GM12892 (cell line): Measurements from ENCODE around the gene ISOC2.

ENCODE experiments used
- POLR2A ChIP-seq: IDR thresholded peaks from 2 replicates; pipeline ENCODE4 v1.6.1; 2011; ENCODE audit warnings: low read depth, low read length, control low read depth
- POLR2AphosphoS5 ChIP-seq: IDR thresholded peaks from 2 replicates; pipeline ENCODE4 v1.6.1; 2011; ENCODE audit warnings: low read depth, low read length, control low read depth

GRCh38 chr19:55503502-55504251 lies 42.2 kb upstream of the ISOC2 start:
- TF ChIP-seq POLR2A (no peak), POLR2AphosphoS5 (no peak)
